NT2/D1 (cell line): Measurements from ENCODE around the gene CKMT2.

Experiments
- SUZ12 ChIP-seq: IDR thresholded peaks from 2 replicates; pipeline ENCODE4 v1.6.1; 2011; ENCODE audit not compliant: insufficient read length, insufficient read depth; ENCODE audit errors: extremely low read depth
- ZNF274 ChIP-seq: IDR thresholded peaks from 2 replicates; pipeline ENCODE4 v1.6.1; 2011; ENCODE audit warnings: mild to moderate bottlenecking, low read depth, low read length

- TF ChIP-seq ZNF274 = no peak
- TF ChIP-seq SUZ12 = no peak
These were observed 9.8 kb downstream of the CKMT2 start for GRCh38 chr5:81242906-81243436.
